H1 (cell line): ENCODE results near the gene NR3C1. TPM values are rescaled to one million over a fixed set of nuclear protein-coding genes. Genes with fewer than 3 reads are reported as not detected.

ENCODE experiments used
- CTCF ChIA-PET: fragments of 300-600 bp; sonication (Branson Sonifier 250); formaldehyde crosslinking; loops from one replicate; lab custom pipeline; 2021; ENCODE audit not compliant: partially characterized antibody; lab: Charles Lee
- POLR2A ChIA-PET: fragments of 300-600 bp; sonication (Branson Sonifier 250); formaldehyde crosslinking; loops from one replicate; lab custom pipeline; 2021; ENCODE audit warnings: inconsistent platforms; ENCODE audit not compliant: partially characterized antibody; lab: Charles Lee
- DNase-seq, 2 experiments: peaks; one replicate each; pipeline versions ENCODE4 v3.0.0 to v3.0.0-alpha.2; 2010 to 2022; ENCODE audit warnings: low spot score in 2 of 2, low read depth in 1 of 2, mixed read lengths in 1 of 2
- FAIRE-seq: peaks from 2 replicates; lab custom pipeline; 2011; peaks lifted over from hg19 to GRCh38; lab: Jason Lieb, UNC
- H2AFZ ChIP-seq: 2 replicates; pipeline ENCODE4 v1.8.1; 2012; ENCODE audit warnings: low read length, inconsistent platforms
- H2AK5ac ChIP-seq: 2 replicates; pipeline ENCODE4 v1.6.1; 2013; ENCODE audit warnings: low read depth, low read length
- H2BK120ac ChIP-seq: replicated peaks from 2 replicates; pipeline ENCODE3; 2013; ENCODE audit warnings: low read depth, low read length, inconsistent platforms
- H2BK12ac ChIP-seq: 2 replicates; pipeline ENCODE4 v1.6.1; 2013; ENCODE audit warnings: low read depth, low read length
- H2BK15ac ChIP-seq: 2 replicates; pipeline ENCODE4 v1.6.1; 2013; ENCODE audit warnings: low read length
- H2BK20ac ChIP-seq: 2 replicates; pipeline ENCODE4 v1.6.1; 2013; ENCODE audit warnings: low read length
- H2BK5ac ChIP-seq: 2 replicates; pipeline ENCODE4 v1.6.1; 2013; ENCODE audit warnings: low read depth, low read length
- H3K14ac ChIP-seq: 2 replicates; pipeline ENCODE4 v1.6.1; 2013; ENCODE audit warnings: inconsistent platforms; ENCODE audit not compliant: insufficient read length
- H3K18ac ChIP-seq: 2 replicates; pipeline ENCODE4 v1.6.1; 2013; ENCODE audit warnings: low read length; ENCODE audit errors: extremely low read depth
- H3K23ac ChIP-seq: 2 replicates; pipeline ENCODE4 v1.6.1; 2013; ENCODE audit warnings: inconsistent platforms; ENCODE audit not compliant: insufficient read length
- H3K23me2 ChIP-seq: 2 replicates; pipeline ENCODE4 v1.6.1; 2013; ENCODE audit warnings: low read depth, low read length
- H3K27ac ChIP-seq: 2 replicates; pipeline ENCODE4 v1.6.1; 2011; ENCODE audit warnings: low read depth, low read length, inconsistent platforms
- H3K27me3 ChIP-seq, 4 experiments: replicated peaks in 1 of 4; 1 replicate in 1 of 4; 2 replicates in 3 of 4; pipeline versions ENCODE4 v1.6.1 to v1.8.1; 2011 to 2013; ENCODE audit warnings: low read length in 3 of 4, mild to moderate bottlenecking in 3 of 4, inconsistent platforms in 2 of 4, mixed read lengths in 2 of 4, moderate library complexity in 1 of 4; ENCODE audit not compliant: control insufficient read depth in 3 of 4, insufficient read depth in 3 of 4; ENCODE audit errors: extremely low read depth in 1 of 4
- H3K36me3 ChIP-seq, 4 experiments: 2 replicates each; pipeline versions ENCODE4 v1.6.1 to v1.8.1; 2011 to 2013; ENCODE audit warnings: mild to moderate bottlenecking in 4 of 4, low read length in 3 of 4, moderate library complexity in 2 of 4, control low read depth in 1 of 4, inconsistent platforms in 1 of 4; ENCODE audit not compliant: insufficient read depth in 4 of 4, control insufficient read depth in 2 of 4
- H3K4ac ChIP-seq: replicated peaks from 2 replicates; pipeline ENCODE3; 2013; ENCODE audit warnings: low read length, low read depth, mixed read lengths, inconsistent platforms; ENCODE audit not compliant: insufficient read length
- H3K4me1 ChIP-seq, 4 experiments: replicated peaks in 1 of 4; 1 replicate in 1 of 4; 2 replicates in 3 of 4; pipeline versions ENCODE4 v1.6.1 to v1.8.1; 2011 to 2013; ENCODE audit warnings: low read length in 3 of 4, inconsistent platforms in 2 of 4, mixed read lengths in 1 of 4; ENCODE audit not compliant: insufficient read depth in 4 of 4, control insufficient read depth in 3 of 4
- H3K4me2 ChIP-seq, 2 experiments: 2 replicates each; pipeline versions ENCODE4 v1.6.1 to v1.8.1; 2011 to 2013; ENCODE audit warnings: low read depth in 2 of 2, low read length in 2 of 2, control low read depth in 1 of 2, inconsistent platforms in 1 of 2, mild to moderate bottlenecking in 1 of 2; ENCODE audit not compliant: insufficient read depth in 1 of 2
- H3K4me3 ChIP-seq, 4 experiments: fragments of 200-600, 300-600 bp in 1 of 4; sonication (generic), shearing (Covaris generic), sonication (Bioruptor Twin) in 1 of 4; 2 replicates each; pipeline versions ENCODE4 v1.5.1 to v1.8.1; 2011 to 2016; ENCODE audit warnings: low read length in 4 of 4, low read depth in 3 of 4, control low read depth in 2 of 4, inconsistent platforms in 2 of 4, mild to moderate bottlenecking in 2 of 4, mixed read lengths in 1 of 4, moderate library complexity in 1 of 4; ENCODE audit not compliant: insufficient read depth in 2 of 4; ENCODE audit errors: extremely low read depth in 1 of 4
- H3K56ac ChIP-seq: replicated peaks from 2 replicates; pipeline ENCODE3; 2013; ENCODE audit warnings: low read depth, mild to moderate bottlenecking, mixed read lengths, low read length, inconsistent platforms; ENCODE audit not compliant: insufficient read length
- H3K79me1 ChIP-seq: 2 replicates; pipeline ENCODE4 v1.6.1; 2013; ENCODE audit warnings: low read depth, low read length, control low read depth
- H3K79me2 ChIP-seq, 2 experiments: 2 replicates each; pipeline versions ENCODE4 v1.6.1 to v1.8.1; 2012 to 2013; ENCODE audit warnings: low read length in 2 of 2, mild to moderate bottlenecking in 2 of 2, inconsistent platforms in 1 of 2; ENCODE audit not compliant: insufficient read depth in 2 of 2, control insufficient read depth in 1 of 2
- H3K9ac ChIP-seq, 4 experiments: replicated peaks in 1 of 4; 1 replicate in 1 of 4; 2 replicates in 3 of 4; pipeline versions ENCODE4 v1.6.1 to v1.8.1; 2011 to 2013; ENCODE audit warnings: low read depth in 3 of 4, low read length in 3 of 4, control low read depth in 2 of 4, mild to moderate bottlenecking in 2 of 4, moderate library complexity in 2 of 4, inconsistent platforms in 1 of 4; ENCODE audit errors: extremely low read depth in 1 of 4
- H3K9me3 ChIP-seq, 2 experiments: 2 replicates each; pipeline versions ENCODE4 v1.6.1 to v1.8.1; 2012 to 2013; ENCODE audit warnings: mild to moderate bottlenecking in 2 of 2, moderate library complexity in 2 of 2, control low read depth in 1 of 2, inconsistent platforms in 1 of 2, low read depth in 1 of 2, low read length in 1 of 2, mixed read lengths in 1 of 2; ENCODE audit not compliant: insufficient read depth in 2 of 2
- H4K20me1 ChIP-seq, 2 experiments: replicated peaks in 1 of 2; 2 replicates each; pipeline versions ENCODE3 to v1.8.1; 2011 to 2013; ENCODE audit warnings: inconsistent platforms in 2 of 2, low read length in 2 of 2, mild to moderate bottlenecking in 1 of 2; ENCODE audit not compliant: insufficient read depth in 2 of 2, control insufficient read depth in 1 of 2
- H4K5ac ChIP-seq: 2 replicates; pipeline ENCODE4 v1.6.1; 2013; ENCODE audit warnings: low read length, low read depth, mixed read lengths, inconsistent platforms; ENCODE audit not compliant: insufficient read length
- H4K8ac ChIP-seq: 2 replicates; pipeline ENCODE4 v1.8.0; 2013; ENCODE audit warnings: mild to moderate bottlenecking, moderate library complexity, low read length, inconsistent platforms; ENCODE audit not compliant: insufficient read depth; ENCODE audit errors: extremely low read depth
- H4K91ac ChIP-seq: replicated peaks from 2 replicates; pipeline ENCODE3; 2013; ENCODE audit warnings: low read length, mixed read lengths, inconsistent platforms; ENCODE audit not compliant: insufficient read length
- POLR2A ChIP-seq, 2 experiments: IDR thresholded peaks; 1 replicate in 1 of 2; 2 replicates in 1 of 2; pipeline ENCODE4 v1.6.1; 2011; ENCODE audit warnings: low read depth in 2 of 2, low read length in 2 of 2, mild to moderate bottlenecking in 2 of 2; ENCODE audit errors: control extremely low read depth in 1 of 2
- WGBS, 2 experiments: shearing (Covaris generic) in 1 of 2; methylation state at CpG; one replicate each; pipeline versions ENCODE4 v1.1.6 to v1.1.7; 2013 to 2015; ENCODE audit warnings: low lambda C conversion rate in 2 of 2, mixed read lengths in 2 of 2, inconsistent platforms in 1 of 2, low coverage in 1 of 2, missing lambda C conversion rate in 1 of 2; ENCODE audit not compliant: insufficient replicate concordance in 2 of 2, insufficient coverage in 1 of 2, insufficient read length in 1 of 2; ENCODE audit errors: extremely low coverage in 1 of 2, missing lambda C conversion rate in 1 of 2; 5-methylcytosine and 5-hydroxymethylcytosine counted together
- polyA plus RNA-seq, 7 experiments: library from polyadenylated mRNA; depleted of rRNA in 3 of 7; stranded (reverse) in 5 of 7; unstranded in 2 of 7; fragments of >200 nt in 5 of 7; fragments of 200-250 nt in 2 of 7; gene quantifications; 1 replicate in 5 of 7; 2 replicates in 1 of 7; 4 replicates in 1 of 7; pipeline versions ENCODE4 v1.2.1 to v1.2.3, GENCODE V29; 2011 to 2013; ENCODE audit warnings: missing spikeins in 2 of 7, mixed read lengths in 2 of 7
- total RNA-seq: library from RNA; stranded (reverse); fragmentation: NEBNext Ultra II Directional; extraction: Animal tissue kit (Norgen Biotek cat#: 25700); gene quantifications from 2 replicates; pipeline ENCODE4 v1.2.1, GENCODE V29; 2021

Gene NR3C1
- total and polyA plus RNA-seq, 2 of the 8 experiments (the other 6 are each of a cell fraction or from before 2014, with no cell fraction given): 1.7 to 5.4 TPM

- POLR2A ChIA-PET: no interaction called here
- Histone ChIP-seq H3K36me3 (no peaks in the 10 kb centered on the region), H2AK5ac (no peak overlapping the region), H4K20me1 (no peaks in the 10 kb centered on the region), H3K79me2 (no peaks in the 10 kb centered on the region), H3K4me3 (no peak overlapping the region), H3K23me2 (no peaks in the 10 kb centered on the region), H4K5ac (no peak overlapping the region), H2BK5ac (no peak overlapping the region), H3K9me3 (no peaks in the 10 kb centered on the region), H3K4ac (no peak overlapping the region), H3K4me2 (no peak overlapping the region), H2BK15ac (no peak overlapping the region), H2AFZ (no peak overlapping the region), H4K91ac (no peak overlapping the region), H4K8ac (no peak overlapping the region), H3K56ac (no peak overlapping the region), H3K79me1 (no peaks in the 10 kb centered on the region), H2BK120ac (no peak overlapping the region), H3K9ac (no peak overlapping the region), H2BK12ac (no peak overlapping the region), H2BK20ac (no peak overlapping the region), H3K14ac (no peak overlapping the region), H3K18ac (no peak overlapping the region), H3K23ac (no peak overlapping the region), H3K4me1 (peaks cover 0 to 7% (median 3%) of the 10 kb centered on the region in 4 experiments; a peak in 4 of 7 replicates), H3K27ac (no peak overlapping the region), H3K27me3 (no peaks in the 10 kb centered on the region)
- TF ChIP-seq POLR2A (IDR thresholded peaks at IDR 0.05; ENCODE audit: control extremely low read depth in 1 of 2, low read depth in 2 of 2, low read length in 2 of 2): no peak
- CTCF ChIA-PET: interaction anchor here (0.7 to 1.7 kb wide), 2 partner anchors 12 to 23 kb away, joined by 4 to 6 read pairs; no protein-coding TSS in a partner anchor
- FAIRE-seq (no peak), DNase-seq (no peak)
- 88% methylated on average over 3 of the region's 3 CpGs; no CpG with 5 or more reads in 1 of the 2 experiments for WGBS, 2 experiments
Measured at GRCh38 chr5:143231416-143231815, 172.1 kb downstream of the NR3C1 start.
